Measurements from ENCODE around the gene WAS. TPM values are rescaled to one million over a fixed set of nuclear protein-coding genes. Genes with fewer than 3 reads are reported as not detected.

WAS gene
- total and polyA plus RNA-seq, 2 experiments from 2014 or later: 0.32 to 0.56 TPM

DNA sequence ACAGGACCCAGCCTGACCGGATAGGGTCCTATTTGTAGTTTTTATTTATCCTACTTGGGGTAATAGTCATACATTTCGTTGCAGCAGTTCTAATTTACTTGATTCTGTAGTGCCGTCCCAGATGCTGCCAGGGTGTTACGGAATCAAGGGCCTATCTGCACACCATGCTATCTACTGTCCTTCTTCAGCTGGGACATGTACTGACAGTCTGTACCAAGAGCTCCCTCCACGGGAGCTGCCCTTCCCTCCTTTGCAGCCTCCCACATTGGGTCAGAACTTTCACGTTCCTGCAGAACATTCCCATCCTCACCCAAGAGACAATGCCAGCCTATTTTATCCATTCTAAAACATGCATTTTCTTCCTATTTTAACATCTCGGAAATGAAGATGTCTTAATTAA, 19.6 kb downstream of the WAS start:
- peaks cover 61% of the 10 kb centered on the region for H3K36me3 Mint-ChIP-seq (ENCODE audit: low read depth)
- H3K27me3 Mint-ChIP-seq (ENCODE audit: insufficient read depth, low read depth, poor library complexity): peaks cover 6% of the 10 kb centered on the region
- Histone ChIP-seq H3F3A (replicated peaks; ENCODE audit: low read depth) (no peaks in the 10 kb centered on the region), H3K27ac (ENCODE audit: low read depth) (no peak overlapping the region), H3K36me3 (ENCODE audit: insufficient read depth) (no peaks in the 10 kb centered on the region), H3K4me2 (no peak overlapping the region), H3K27me3 (ENCODE audit: insufficient read depth) (no peaks in the 10 kb centered on the region), H3K9me2 (ENCODE audit: insufficient read depth) (no peaks in the 10 kb centered on the region), H3K79me2 (replicated peaks; ENCODE audit: insufficient read depth) (no peaks in the 10 kb centered on the region), H3K4me1 (ENCODE audit: insufficient read depth) (0 out of 2 replicates have a peak, but pooled peaks cover 4% of the 10 kb centered on the region), H2AFZ (no peak overlapping the region), H4K20me1 (replicated peaks; ENCODE audit: insufficient read depth) (no peaks in the 10 kb centered on the region; the same call in 1 of the 2 replicates), H3K4me3 (no peak overlapping the region)
- DNase-seq (ENCODE audit: low spot score): no peak
- no peak overlapping the region for H3K27ac Mint-ChIP-seq
- no peak for TF ChIP-seq ZNF114 (CRISPR knock-in tag; IDR thresholded peaks at IDR 0.05)
- no peak for TF ChIP-seq NANOG (IDR thresholded peaks at IDR 0.05; ENCODE audit: borderline replicate concordance)
- TF ChIP-seq, protein P1, sequence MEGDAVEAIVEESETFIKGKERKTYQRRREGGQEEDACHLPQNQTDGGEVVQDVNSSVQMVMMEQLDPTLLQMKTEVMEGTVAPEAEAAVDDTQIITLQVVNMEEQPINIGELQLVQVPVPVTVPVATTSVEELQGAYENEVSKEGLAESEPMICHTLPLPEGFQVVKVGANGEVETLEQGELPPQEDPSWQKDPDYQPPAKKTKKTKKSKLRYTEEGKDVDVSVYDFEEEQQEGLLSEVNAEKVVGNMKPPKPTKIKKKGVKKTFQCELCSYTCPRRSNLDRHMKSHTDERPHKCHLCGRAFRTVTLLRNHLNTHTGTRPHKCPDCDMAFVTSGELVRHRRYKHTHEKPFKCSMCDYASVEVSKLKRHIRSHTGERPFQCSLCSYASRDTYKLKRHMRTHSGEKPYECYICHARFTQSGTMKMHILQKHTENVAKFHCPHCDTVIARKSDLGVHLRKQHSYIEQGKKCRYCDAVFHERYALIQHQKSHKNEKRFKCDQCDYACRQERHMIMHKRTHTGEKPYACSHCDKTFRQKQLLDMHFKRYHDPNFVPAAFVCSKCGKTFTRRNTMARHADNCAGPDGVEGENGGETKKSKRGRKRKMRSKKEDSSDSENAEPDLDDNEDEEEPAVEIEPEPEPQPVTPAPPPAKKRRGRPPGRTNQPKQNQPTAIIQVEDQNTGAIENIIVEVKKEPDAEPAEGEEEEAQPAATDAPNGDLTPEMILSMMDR (conservative IDR thresholded peaks at IDR 0.05; ENCODE audit: low read depth in 2 of 2): no peak
- no peak for TF ChIP-seq POLR2AphosphoS5 (IDR thresholded peaks at IDR 0.05; ENCODE audit: low read depth)
- no peak for TF ChIP-seq STAT1 (IDR thresholded peaks at IDR 0.05; ENCODE audit: unreplicated experiment)
- TF ChIP-seq, protein P2, sequence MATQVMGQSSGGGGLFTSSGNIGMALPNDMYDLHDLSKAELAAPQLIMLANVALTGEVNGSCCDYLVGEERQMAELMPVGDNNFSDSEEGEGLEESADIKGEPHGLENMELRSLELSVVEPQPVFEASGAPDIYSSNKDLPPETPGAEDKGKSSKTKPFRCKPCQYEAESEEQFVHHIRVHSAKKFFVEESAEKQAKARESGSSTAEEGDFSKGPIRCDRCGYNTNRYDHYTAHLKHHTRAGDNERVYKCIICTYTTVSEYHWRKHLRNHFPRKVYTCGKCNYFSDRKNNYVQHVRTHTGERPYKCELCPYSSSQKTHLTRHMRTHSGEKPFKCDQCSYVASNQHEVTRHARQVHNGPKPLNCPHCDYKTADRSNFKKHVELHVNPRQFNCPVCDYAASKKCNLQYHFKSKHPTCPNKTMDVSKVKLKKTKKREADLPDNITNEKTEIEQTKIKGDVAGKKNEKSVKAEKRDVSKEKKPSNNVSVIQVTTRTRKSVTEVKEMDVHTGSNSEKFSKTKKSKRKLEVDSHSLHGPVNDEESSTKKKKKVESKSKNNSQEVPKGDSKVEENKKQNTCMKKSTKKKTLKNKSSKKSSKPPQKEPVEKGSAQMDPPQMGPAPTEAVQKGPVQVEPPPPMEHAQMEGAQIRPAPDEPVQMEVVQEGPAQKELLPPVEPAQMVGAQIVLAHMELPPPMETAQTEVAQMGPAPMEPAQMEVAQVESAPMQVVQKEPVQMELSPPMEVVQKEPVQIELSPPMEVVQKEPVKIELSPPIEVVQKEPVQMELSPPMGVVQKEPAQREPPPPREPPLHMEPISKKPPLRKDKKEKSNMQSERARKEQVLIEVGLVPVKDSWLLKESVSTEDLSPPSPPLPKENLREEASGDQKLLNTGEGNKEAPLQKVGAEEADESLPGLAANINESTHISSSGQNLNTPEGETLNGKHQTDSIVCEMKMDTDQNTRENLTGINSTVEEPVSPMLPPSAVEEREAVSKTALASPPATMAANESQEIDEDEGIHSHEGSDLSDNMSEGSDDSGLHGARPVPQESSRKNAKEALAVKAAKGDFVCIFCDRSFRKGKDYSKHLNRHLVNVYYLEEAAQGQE (IDR thresholded peaks at IDR 0.05; ENCODE audit: unreplicated experiment): no peak
- TF ChIP-seq, protein P3, sequence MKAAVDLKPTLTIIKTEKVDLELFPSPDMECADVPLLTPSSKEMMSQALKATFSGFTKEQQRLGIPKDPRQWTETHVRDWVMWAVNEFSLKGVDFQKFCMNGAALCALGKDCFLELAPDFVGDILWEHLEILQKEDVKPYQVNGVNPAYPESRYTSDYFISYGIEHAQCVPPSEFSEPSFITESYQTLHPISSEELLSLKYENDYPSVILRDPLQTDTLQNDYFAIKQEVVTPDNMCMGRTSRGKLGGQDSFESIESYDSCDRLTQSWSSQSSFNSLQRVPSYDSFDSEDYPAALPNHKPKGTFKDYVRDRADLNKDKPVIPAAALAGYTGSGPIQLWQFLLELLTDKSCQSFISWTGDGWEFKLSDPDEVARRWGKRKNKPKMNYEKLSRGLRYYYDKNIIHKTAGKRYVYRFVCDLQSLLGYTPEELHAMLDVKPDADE (IDR thresholded peaks at IDR 0.05): no peak
- TF ChIP-seq JUNB (IDR thresholded peaks at IDR 0.05; ENCODE audit: unreplicated experiment): no peak
- TF ChIP-seq EZH2phosphoT487 (IDR thresholded peaks at IDR 0.05; ENCODE audit: unreplicated experiment): no peak
- TF ChIP-seq ZNF331 (CRISPR knock-in tag; IDR thresholded peaks at IDR 0.05; ENCODE audit: low read depth): no peak
- TF ChIP-seq, protein P4, sequence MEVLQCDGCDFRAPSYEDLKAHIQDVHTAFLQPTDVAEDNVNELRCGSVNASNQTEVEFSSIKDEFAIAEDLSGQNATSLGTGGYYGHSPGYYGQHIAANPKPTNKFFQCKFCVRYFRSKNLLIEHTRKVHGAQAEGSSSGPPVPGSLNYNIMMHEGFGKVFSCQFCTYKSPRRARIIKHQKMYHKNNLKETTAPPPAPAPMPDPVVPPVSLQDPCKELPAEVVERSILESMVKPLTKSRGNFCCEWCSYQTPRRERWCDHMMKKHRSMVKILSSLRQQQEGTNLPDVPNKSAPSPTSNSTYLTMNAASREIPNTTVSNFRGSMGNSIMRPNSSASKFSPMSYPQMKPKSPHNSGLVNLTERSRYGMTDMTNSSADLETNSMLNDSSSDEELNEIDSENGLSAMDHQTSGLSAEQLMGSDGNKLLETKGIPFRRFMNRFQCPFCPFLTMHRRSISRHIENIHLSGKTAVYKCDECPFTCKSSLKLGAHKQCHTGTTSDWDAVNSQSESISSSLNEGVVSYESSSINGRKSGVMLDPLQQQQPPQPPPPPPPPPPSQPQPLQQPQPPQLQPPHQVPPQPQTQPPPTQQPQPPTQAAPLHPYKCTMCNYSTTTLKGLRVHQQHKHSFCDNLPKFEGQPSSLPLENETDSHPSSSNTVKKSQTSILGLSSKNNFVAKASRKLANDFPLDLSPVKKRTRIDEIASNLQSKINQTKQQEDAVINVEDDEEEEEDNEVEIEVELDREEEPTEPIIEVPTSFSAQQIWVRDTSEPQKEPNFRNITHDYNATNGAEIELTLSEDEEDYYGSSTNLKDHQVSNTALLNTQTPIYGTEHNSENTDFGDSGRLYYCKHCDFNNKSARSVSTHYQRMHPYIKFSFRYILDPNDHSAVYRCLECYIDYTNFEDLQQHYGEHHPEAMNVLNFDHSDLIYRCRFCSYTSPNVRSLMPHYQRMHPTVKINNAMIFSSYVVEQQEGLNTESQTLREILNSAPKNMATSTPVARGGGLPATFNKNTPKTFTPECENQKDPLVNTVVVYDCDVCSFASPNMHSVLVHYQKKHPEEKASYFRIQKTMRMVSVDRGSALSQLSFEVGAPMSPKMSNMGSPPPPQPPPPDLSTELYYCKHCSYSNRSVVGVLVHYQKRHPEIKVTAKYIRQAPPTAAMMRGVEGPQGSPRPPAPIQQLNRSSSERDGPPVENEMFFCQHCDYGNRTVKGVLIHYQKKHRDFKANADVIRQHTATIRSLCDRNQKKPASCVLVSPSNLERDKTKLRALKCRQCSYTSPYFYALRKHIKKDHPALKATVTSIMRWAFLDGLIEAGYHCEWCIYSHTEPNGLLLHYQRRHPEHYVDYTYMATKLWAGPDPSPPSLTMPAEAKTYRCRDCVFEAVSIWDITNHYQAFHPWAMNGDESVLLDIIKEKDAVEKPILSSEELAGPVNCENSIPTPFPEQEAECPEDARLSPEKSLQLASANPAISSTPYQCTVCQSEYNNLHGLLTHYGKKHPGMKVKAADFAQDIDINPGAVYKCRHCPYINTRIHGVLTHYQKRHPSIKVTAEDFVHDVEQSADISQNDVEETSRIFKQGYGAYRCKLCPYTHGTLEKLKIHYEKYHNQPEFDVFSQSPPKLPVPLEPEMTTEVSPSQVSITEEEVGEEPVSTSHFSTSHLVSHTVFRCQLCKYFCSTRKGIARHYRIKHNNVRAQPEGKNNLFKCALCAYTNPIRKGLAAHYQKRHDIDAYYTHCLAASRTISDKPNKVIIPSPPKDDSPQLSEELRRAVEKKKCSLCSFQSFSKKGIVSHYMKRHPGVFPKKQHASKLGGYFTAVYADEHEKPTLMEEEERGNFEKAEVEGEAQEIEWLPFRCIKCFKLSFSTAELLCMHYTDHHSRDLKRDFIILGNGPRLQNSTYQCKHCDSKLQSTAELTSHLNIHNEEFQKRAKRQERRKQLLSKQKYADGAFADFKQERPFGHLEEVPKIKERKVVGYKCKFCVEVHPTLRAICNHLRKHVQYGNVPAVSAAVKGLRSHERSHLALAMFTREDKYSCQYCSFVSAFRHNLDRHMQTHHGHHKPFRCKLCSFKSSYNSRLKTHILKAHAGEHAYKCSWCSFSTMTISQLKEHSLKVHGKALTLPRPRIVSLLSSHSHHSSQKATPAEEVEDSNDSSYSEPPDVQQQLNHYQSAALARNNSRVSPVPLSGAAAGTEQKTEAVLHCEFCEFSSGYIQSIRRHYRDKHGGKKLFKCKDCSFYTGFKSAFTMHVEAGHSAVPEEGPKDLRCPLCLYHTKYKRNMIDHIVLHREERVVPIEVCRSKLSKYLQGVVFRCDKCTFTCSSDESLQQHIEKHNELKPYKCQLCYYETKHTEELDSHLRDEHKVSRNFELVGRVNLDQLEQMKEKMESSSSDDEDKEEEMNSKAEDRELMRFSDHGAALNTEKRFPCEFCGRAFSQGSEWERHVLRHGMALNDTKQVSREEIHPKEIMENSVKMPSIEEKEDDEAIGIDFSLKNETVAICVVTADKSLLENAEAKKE (CRISPR knock-in tag; IDR thresholded peaks at IDR 0.05): no peak
- no peak for TF ChIP-seq EZH2 (IDR thresholded peaks at IDR 0.05; ENCODE audit: low read depth, unreplicated experiment)
- no peak for TF ChIP-seq CREB1 (CRISPR knock-in tag; IDR thresholded peaks at IDR 0.05; ENCODE audit: low read depth)
- H3K9me3 Mint-ChIP-seq: no peaks in the 10 kb centered on the region
- H3K4me1 Mint-ChIP-seq: peaks cover 15% of the 10 kb centered on the region
- ATAC-seq: no peak
- H3K4me3 Mint-ChIP-seq: no peak overlapping the region
